NK-92 treated with Interleukin-12 subunit alpha and Interleukin-12 subunit beta, amount 100 ng/mL, for 24 hours (cell line): ENCODE data around the gene RPL5.

Source experiments
- DNase-seq: peaks from one replicate; lab custom pipeline; 2025; lab: John Stamatoyannopoulos, UW

Gene RPL5

DNA sequence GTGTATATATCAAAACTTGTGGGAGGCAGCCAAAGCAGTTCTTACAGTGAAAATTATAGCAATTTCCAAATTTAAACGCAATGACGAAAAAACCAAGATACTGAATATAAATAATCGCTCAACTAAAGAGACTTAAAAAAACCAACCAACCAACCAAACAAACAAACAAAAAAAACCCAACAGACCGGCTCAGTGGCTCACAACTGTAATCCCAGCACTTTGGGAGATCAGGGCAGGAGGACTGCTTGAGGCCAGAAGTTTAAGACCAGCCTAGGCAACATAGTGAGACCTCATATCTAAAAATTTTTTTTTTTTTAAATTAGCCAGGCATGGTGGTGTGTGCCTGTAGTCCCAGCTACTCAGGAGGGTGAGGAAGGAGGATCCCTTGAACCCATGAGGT is 23.4 kb downstream of the RPL5 start:
- DNase-seq, result no peak

DNA sequence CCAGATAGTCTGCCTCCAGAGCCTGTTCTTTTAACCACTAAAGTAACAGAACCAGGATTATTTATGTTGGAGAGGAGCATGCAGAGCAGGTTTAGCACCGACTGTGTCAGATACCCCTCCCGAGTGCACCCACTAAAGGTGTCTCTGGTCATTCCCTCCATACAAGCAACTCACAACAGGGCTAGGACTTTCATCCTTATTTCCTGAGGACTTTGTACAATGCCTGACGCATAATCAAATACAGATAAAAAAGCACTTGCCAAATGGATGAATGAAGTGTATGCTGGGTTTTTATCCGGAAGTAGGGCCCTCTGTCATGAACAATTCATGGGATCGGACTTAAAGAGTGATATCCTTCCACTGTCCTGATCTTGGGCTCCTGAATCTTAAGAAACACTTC is 26.0 kb downstream of the RPL5 start:
- DNase-seq, result no peak

DNA sequence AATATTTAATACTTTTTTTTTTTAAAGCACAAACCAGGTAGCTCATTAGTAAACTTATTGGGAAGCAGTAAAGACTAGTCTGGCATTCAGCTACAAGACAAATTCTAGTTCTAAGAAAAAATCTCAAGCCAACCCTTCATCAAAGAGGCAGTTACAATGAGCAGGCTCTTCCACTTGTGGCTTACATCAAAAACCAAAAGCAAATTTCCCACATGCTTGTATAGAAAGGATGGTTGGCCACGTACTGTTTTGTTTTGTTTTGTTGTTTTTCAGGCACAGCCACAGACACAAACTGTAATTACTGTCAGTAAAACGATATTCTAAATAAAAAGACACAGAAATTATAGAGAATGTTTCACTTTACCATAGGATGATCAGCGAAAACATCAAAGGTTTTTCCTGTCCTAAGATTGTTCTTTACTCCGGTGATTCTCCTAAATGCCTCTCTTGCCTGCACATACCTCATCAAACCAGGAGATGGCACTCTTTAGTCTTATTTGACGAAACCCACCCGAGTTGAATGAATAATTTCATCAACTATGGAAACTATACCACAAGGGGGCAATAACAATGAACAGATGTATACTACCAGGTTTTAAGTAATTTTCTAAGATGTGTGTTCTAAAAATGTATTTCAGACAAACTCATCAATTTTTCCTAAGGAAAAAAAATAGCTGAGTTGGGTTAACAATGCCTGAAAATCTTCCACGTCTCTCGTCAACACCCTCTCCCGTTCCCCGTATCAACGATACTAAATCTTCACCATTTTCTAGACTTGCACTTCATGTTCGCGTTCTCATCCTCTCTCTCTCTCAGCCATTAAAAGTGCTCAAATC is 26.9 kb downstream of the RPL5 start:
- no peak for DNase-seq

DNA sequence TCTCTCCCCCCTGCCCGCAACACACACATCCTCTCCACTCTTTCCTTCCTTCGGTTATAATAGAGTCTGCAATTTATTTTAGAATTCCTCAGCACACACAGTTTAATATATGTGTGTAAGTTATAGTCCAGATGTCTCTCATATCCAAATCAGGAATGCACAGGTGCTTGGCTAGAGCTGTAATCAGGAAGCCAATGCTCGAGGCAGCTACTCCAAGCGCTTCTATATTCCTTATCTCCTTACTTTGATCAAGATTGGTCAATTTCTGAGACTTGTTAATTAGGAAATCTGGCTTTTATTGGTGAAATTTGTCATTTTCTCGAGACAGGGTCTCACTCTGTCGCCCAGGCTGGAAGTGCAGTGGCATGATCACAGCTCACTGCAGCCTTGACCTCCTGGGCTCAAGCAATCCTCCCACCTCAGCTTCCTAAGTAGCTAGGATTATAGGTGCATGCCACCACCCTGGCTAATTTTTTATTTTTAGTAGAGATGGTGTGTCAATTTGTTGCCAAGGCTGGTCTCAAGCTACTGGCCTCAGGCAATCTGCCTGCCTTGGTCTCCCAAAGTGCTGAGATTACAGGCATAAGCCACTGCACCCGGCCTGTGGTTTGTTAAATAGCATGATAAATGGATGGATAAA is 27.7 kb downstream of the RPL5 start:
- DNase-seq, result no peak

DNA sequence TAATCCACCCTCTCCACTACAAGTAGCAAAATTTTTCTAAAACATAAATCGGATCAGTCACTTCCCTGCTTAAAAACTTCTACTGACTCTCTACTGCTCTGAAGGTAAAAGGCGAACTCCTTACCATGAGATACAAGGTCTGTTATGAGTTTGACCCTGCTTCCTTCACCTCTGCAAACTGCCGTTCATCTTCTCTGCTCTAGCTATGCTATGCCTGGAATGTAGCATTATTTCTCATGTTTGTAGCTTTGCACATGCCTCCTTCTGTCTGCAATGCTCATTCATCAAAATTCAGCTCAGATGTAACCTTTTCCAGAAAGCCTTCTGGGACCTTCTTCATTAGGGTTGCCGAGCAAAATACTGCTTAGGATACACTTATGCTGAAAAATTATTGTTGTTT is 30.8 kb downstream of the RPL5 start:
- no peak for DNase-seq

DNA sequence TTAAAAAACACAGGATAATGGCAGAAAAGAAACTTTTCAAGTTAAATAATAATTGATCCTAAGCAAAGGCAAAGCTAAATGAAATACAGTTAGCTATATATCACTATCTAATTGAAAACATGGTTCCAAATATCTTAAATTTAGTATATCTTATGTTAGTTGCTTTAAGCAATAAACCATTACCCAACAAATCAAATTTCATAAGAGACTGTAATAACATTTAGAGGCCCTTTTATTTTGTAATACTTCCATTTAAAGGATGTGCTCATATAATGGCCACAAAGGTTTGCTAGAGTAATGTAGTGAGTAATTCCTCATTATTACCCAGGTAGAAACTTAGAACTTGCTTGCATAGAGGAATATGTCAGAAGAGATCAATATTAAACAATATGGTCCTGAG is 32.3 kb downstream of the RPL5 start:
- DNase-seq, result no peak

DNA sequence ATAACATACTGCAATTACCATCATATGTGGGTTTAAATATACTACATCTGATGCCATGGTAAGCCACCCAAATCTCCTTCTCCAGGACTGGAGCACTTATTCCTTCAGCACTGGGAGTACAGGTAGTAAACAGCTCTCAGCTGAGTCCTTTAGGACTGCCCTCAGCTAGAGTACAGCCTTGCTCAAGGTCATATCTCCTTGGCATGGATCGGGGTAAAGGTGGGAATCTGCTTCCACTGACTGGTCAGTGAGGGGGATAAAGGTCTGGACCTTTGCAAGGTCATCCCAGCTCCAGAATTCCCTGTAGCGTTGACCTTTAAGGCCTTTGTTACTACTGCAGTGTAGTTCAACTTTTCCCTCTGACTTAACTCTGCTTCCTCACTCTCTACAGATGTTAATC is 38.8 kb downstream of the RPL5 start:
- DNase-seq, result no peak

DNA sequence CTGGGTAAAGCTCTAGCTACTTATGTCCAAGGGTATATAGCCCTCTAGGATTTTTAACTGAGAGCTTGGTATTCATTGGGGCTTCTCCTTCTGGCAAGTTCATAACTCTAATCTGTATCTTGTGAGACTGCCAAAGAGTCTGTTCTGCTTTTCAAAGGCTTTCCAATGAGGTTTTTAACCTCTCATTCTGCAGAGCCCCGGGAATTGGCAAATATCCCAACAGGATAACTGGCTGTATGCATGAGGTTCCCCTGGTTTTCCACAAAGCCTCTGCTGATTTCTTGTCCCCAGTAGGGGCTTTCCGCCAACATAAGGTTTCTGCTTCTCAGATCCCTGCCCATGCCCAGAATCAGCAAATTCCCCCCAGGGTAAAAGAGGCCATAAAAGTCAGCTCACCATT is 40.9 kb downstream of the RPL5 start:
- no peak for DNase-seq

DNA sequence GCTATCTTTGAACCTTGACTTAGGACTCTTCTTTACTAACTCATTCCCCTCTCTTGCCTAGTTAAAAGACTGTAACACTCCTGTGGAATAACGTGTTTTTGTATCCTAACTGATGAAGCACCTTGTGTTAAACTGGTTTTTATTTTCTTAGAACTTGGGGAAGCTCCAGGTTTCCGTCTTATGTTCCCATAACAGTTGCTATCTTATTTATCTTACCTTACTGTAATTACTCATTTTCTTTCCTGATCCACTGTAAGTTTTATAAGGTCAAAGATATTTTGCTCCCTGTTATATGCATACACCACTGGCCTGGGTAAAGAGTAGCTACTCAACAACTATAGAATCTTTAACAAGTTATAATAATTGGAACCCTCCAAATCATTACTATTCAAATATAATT is 43.1 kb downstream of the RPL5 start:
- no peak for DNase-seq

DNA sequence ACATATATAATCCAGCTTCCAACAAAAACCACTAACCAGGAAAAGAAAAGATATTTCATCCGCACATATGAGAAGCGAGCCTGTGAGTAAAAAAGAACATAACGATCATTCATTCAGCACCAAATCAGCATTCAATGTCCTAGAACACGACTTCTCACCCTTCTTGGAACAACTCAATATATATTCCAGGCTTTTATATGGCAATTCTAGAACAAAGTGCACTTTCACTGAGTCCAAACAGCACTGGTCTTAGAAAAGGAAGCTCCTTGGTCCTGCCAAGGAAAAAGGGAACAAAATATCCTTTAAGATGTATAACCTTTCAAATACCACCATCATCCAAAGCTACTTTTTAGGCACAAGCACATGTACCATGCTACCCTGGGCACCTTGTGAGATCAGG is 44.5 kb downstream of the RPL5 start:
- DNase-seq, result no peak

DNA sequence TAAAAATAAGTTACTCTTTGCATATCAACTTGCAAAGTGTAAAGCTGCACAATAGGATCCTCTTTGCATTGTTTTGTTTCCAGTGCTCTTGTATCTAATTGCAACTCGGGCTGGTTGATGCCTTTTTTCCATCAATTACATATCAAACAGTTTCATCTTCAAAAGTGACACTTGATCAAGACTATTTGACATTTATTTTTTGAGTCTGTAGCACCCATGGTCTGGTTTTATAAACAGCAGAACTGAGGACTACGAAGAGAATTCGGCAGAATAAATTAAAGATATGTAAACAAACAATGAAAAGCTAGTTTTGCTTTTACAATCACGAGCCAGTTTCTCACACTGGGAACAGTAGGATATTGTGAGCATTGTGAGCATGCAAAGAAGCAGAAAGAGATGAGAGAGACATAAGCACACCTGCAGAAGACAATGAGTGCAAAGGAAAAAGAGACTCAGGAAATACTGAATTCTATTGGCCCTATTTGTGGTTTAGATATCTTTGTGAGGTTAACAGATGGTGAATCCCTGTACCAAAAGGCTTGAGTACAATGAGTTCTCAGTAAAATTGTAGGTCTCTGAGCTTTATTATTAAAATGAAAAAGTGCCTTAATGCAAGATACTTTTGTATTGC is 45.4 kb downstream of the RPL5 start:
- no peak for DNase-seq

DNA sequence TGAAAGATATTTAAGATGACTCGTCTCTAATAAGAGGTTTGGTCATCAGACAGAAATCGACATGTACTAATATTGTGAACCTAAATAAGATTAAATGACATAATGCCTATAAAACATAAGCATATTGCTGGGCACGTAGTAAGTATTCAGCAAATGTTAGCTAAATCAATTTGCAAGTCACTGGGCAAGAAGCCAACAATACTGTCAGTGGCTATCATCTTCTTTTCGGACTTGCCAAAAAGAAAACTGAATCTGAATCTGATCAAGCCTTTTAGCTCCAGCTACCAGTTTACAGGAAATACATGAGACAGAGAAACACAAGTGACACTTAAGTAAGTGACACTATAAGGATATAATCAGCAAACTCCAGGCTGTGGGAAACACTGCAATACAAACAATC is 46.0 kb downstream of the RPL5 start:
- DNase-seq, result no peak

DNA sequence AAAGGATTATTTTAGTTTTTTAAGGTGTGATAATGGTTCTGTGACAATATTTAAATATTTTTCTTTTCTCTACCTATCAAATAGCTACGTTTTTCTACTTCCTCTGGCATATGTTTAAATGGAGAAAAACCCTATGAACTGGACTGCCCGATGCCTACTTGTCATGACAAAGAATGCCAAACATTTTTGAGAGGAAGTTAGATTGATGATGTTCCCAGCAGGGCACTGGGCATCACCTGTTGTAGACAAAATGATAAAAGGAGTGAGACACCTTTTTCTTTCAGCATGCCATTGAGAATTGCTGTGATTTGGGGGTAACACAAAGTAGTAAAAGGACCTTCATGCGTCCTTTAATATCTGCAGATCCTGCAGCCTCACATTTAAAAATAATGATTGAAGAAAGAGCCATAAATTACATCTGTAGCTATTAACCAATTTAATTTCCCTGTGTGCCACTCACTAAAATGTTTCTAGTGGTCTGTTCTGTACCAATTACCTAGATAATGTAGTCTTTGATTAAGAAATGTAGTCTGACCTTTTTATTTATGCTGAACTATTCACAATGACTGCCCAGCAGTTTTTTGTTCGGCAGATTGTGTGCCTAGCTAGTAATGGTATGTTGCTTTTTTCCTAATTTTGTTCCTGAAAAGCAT is 47.6 kb downstream of the RPL5 start:
- DNase-seq, result no peak

DNA sequence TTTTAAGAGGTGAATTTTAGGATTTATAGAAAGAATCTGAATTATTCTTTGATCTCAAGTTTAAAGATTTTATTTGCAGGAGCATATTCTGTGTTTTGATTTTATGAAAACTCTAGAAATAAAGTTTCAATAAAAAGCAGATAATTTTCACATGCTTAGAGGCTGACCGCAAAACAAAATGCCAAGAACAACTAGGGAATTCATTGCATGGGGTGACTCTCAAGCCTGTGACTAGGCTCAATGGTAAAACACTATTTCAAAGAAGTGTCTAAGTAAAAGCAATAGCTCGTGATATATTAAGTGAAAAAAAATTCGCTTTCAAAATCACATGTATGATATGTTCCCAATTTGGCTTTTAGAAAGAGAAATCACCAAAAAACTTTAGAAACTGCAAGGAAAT is 49.6 kb downstream of the RPL5 start:
- no peak for DNase-seq

DNA sequence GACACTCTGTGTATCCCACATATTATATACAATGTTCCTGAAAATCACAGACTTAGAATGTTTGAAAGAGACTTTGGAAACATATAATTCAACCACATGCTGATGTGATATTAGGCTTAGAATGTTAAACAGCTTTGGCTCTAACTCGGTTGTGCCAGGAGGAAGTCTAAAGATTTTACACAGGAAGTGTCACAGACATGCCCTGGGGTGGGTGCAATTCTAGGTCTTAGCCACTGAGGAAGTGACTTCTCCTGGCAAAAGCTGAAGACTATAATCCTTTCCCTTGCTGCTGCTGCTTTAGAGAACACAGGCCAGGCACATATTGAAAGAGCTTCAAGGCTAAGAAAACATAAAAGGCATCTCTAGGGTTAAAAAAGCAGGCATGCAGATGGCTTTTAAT is 51.0 kb downstream of the RPL5 start:
- peak; percentile 13 for DNase-seq

DNA sequence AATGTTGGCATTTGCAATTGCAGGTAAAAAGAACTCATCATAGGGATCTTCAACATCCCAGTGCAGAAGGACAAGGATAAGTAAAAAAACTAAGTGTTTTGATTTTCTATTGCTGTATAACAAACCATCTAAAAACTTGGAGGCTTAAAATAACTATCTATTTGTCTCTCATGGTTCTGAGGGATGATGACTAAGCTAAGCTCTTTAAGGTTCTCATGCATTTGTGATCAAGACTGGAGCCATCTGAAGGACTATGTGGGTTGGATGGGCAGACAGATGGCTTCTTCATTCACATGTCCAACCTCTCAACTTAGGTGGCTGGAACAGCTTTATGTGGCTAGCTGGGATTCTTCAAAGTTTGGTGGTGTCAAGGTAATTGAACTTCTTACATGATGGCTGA is 51.5 kb downstream of the RPL5 start:
- no peak for DNase-seq

DNA sequence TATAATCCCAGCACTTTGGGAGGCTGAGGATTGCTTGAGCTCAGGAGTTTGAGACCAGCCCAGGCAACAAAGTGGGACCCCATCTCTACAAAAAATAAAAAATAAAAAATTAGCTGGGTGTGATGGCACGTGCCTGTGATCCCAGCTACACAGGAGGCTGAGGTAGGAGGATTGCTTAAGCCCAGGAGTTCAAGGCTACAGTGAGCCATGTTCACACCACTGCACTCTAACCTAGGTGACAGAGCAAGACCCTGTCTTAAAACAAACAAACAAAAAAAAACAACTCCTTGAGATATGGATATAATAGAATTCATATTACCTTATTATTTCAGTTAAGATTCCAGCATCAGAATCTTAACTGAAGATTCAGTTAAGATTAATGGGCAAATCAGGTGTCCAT is 52.4 kb downstream of the RPL5 start:
- no peak for DNase-seq

DNA sequence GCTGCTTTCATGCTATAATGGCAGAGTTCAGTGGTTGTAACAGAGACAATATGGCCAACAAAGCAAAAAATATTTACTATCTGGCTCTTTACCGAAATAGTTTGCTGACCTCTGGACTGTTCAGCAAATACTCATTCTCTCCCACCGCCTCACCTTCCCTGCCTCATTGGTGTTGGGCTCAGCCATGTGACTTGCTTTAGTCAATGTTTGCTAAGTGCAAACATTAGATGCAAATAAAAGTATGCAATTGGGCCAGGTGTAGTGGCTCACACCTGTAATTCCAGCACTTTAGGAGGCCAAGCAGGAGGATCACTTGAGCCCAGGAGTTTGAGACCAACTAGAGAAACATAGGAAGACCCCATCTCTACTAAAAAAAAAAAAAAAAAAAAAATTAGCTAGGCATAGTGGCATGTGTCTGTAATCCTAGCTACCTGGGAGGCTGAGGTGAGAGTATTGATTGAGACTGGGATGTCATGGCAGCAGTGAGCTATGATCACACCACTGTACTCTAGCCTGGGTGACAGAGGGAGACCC is 55.1 kb downstream of the RPL5 start:
- no peak for DNase-seq

DNA sequence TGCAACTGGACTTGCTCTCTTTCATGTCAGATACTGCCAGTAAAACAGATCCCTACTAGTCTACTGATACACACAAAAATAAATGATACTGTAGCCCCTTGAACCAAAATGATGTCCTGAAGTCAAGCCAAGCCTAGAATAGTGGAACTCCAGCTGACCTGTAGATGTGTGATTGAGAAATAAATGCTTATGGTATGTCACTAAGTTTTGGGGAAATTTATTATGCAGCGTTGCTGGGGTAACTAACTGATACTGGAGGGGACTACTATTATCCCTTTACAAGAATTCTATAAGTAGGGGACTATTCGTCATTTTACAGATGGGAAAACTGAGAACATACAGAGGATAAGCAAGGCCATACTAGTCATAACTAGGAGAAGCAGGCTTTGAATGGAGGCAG is 55.6 kb downstream of the RPL5 start:
- no peak for DNase-seq
